Loucy (cell line): ENCODE data around the gene IPPK.

Experiments used
- EZH2phosphoT487 ChIP-seq: fragments of 200-600 bp; IDR thresholded peaks from 2 replicates; pipeline ENCODE4 v1.6.1; 2018; ENCODE audit warnings: antibody characterized with exemption, mild to moderate bottlenecking, moderate library complexity, borderline replicate concordance
- TF ChIP-seq, protein P1 (sequence below): fragments of 200-600 bp; sonication (generic); conservative IDR thresholded peaks from 2 replicates; pipeline ENCODE4 v1.5.1; 2014; ENCODE audit warnings: mild to moderate bottlenecking, antibody characterized with exemption, low read length

DNA sequence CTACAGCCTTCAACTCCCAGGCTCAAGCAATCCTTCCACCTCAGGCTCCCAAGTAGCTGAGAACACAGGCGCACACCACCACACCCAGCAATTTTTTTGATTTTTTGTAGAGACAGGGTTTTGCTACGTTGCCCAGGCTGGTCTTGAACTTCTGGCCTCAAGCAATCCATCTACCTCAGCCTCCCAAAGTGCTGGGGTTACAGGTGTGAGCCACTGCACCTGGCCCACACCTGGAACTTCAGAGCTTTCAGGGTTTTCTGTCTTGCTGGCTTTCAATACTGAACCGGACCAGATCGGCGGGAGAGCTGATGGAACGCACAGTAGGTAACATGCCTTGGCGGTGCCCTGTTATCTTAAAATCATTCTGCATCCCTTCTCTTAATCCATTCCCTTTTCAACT lies 30.8 kb downstream of the IPPK start:
- TF ChIP-seq, protein P1, sequence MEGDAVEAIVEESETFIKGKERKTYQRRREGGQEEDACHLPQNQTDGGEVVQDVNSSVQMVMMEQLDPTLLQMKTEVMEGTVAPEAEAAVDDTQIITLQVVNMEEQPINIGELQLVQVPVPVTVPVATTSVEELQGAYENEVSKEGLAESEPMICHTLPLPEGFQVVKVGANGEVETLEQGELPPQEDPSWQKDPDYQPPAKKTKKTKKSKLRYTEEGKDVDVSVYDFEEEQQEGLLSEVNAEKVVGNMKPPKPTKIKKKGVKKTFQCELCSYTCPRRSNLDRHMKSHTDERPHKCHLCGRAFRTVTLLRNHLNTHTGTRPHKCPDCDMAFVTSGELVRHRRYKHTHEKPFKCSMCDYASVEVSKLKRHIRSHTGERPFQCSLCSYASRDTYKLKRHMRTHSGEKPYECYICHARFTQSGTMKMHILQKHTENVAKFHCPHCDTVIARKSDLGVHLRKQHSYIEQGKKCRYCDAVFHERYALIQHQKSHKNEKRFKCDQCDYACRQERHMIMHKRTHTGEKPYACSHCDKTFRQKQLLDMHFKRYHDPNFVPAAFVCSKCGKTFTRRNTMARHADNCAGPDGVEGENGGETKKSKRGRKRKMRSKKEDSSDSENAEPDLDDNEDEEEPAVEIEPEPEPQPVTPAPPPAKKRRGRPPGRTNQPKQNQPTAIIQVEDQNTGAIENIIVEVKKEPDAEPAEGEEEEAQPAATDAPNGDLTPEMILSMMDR: no peak
- no peak for TF ChIP-seq EZH2phosphoT487
